DMS79 (cell line): ENCODE data around the gene TMEM132D.
"Not testable (repeated sequence)": the region's sequence is repeated elsewhere in the genome, so short reads cannot be mapped to it uniquely, and the experiment has no call there.

Experiments used
- DNase-seq: peaks from one replicate; lab custom pipeline; 2025; lab: John Stamatoyannopoulos, UW

The TMEM132D gene

GRCh38 chr12:129903956-129904829, at the start of gene TMEM132D:
TMEM132D (minus strand) TSS chr12:129904025.
- DNase-seq = no peak

- DNase-seq = no peak
Observed at GRCh38 chr12:129949651-129950050, 45.8 kb upstream of the TMEM132D start.

GRCh38 chr12:129941618-129942017, 37.8 kb upstream of the TMEM132D start:
- DNase-seq = no peak

GRCh38 chr12:129938089-129938488, 34.3 kb upstream of the TMEM132D start:
- DNase-seq = no peak

GRCh38 chr12:129937426-129937825, 33.6 kb upstream of the TMEM132D start:
- DNase-seq = no peak

- no peak for DNase-seq
Observed at GRCh38 chr12:129928643-129929042, 24.8 kb upstream of the TMEM132D start.

GRCh38 chr12:129927316-129927900, 23.6 kb upstream of the TMEM132D start:
- no peak for DNase-seq

- DNase-seq = peak; percentile 8
Observed at GRCh38 chr12:129911428-129912049, 7.7 kb upstream of the TMEM132D start.

- DNase-seq = no peak
Observed at GRCh38 chr12:129909051-129910020, 5.5 kb upstream of the TMEM132D start.

- no peak for DNase-seq
Observed at GRCh38 chr12:129903092-129903945, 506 bp downstream of the TMEM132D start.

- DNase-seq = peak; percentile 22
Observed at GRCh38 chr12:129902371-129903091, 1.3 kb downstream of the TMEM132D start.

GRCh38 chr12:129901254-129901653, 2.6 kb downstream of the TMEM132D start:
- DNase-seq = no peak

- DNase-seq = no peak
Observed at GRCh38 chr12:129900306-129900705, 3.5 kb downstream of the TMEM132D start.

- not testable (repeated sequence) for DNase-seq
Observed at GRCh38 chr12:129899045-129899444, 4.8 kb downstream of the TMEM132D start.

GRCh38 chr12:129893691-129894090, 10.1 kb downstream of the TMEM132D start:
- DNase-seq = no peak

GRCh38 chr12:129887101-129887500, 16.7 kb downstream of the TMEM132D start:
- peak; percentile 35 for DNase-seq

- no peak for DNase-seq
Observed at GRCh38 chr12:129886541-129886940, 17.3 kb downstream of the TMEM132D start.

GRCh38 chr12:129885287-129885686, 18.5 kb downstream of the TMEM132D start:
- DNase-seq = no peak

GRCh38 chr12:129877411-129877810, 26.4 kb downstream of the TMEM132D start:
- DNase-seq = no peak

- no peak for DNase-seq
Observed at GRCh38 chr12:129873833-129874208, 30.0 kb downstream of the TMEM132D start.
